GM23338 (cell line): ENCODE data around the gene PLPPR5. TPM values are rescaled to one million over a fixed set of nuclear protein-coding genes. Genes with fewer than 3 reads are reported as not detected.

Experiments
- CTCF ChIP-seq, 2 experiments: fragments of 200-600 bp in 1 of 2; sonication (generic) in 1 of 2; conservative IDR thresholded peaks; 2 replicates each; pipeline versions ENCODE4 v1.5.1 to v1.6.1; 2016 to 2017; ENCODE audit warnings: antibody characterized with exemption in 2 of 2, low read depth in 2 of 2, mild to moderate bottlenecking in 2 of 2, moderate library complexity in 1 of 2
- REST ChIP-seq: IDR thresholded peaks from one replicate; pipeline ENCODE4 v1.6.1; 2018; ENCODE audit warnings: antibody characterized with exemption; ENCODE audit not compliant: unreplicated experiment
- polyA plus RNA-seq: library from polyadenylated mRNA; unstranded; fragments of >200 nt; fragmentation: Nextera tagmentation; extraction: Ambion mirVana; gene quantifications from 2 replicates; pipeline ENCODE4 v1.2.1, GENCODE V29; 2016
- small RNA-seq: library from RNA; depleted of rRNA; stranded (forward); fragments of <200 nt; gene quantifications from one replicate; pipeline ENCODE3, GENCODE V24; 2014; ENCODE audit warnings: low replicate concordance
- total RNA-seq: library from RNA; depleted of rRNA; stranded (reverse); fragments of >200 nt; shearing (Covaris generic); gene quantifications from 2 replicates; pipeline ENCODE4 v1.2.3, GENCODE V29; 2014

PLPPR5 gene
- total and polyA plus RNA-seq, 2 experiments from 2014 or later, result 3.2 to 4.2 TPM

- no peak for TF ChIP-seq REST
- TF ChIP-seq CTCF (conservative IDR thresholded peaks at IDR 0.05; ENCODE audit: low read depth in 2 of 2), result no peak
These were observed 162.4 kb downstream of the PLPPR5 start (continued) for GRCh38 chr1:98842241-98842640.

Small RNA genes within 50 kb of the gene (small RNA-seq; reads per million reads assigned to genes)
- gene AL445433.1, result not detected
